ENCODE results near the gene TSPEAR.

Gene TSPEAR

GRCh38 chr21:44530221-44530902 lies 181.0 kb downstream of the TSPEAR start:
- CTCF ChIA-PET: no interaction called here
- POLR2A ChIA-PET: no interaction called here
- TF ChIP-seq FOXM1 (IDR thresholded peaks at IDR 0.05; ENCODE audit: borderline replicate concordance) (no peak), SP1 (IDR thresholded peaks at IDR 0.05) (no peak), ZNF384 (IDR thresholded peaks at IDR 0.05) (no peak), HDGF (IDR thresholded peaks at IDR 0.05; ENCODE audit: borderline replicate concordance) (no peak), TARDBP (IDR thresholded peaks at IDR 0.05) (no peak), NFRKB (IDR thresholded peaks at IDR 0.05) (no peak), PKNOX1 (IDR thresholded peaks at IDR 0.05) (no peak), FOXK2 (IDR thresholded peaks at IDR 0.05) (no peak), SUZ12 (IDR thresholded peaks at IDR 0.05) (no peak), ELF4 (IDR thresholded peaks at IDR 0.05) (no peak), L3MBTL2 (conservative IDR thresholded peaks at IDR 0.05) (no peak), FOXA1 (IDR thresholded peaks at IDR 0.05) (no peak), BHLHE40 (IDR thresholded peaks at IDR 0.05; ENCODE audit: borderline replicate concordance) (no peak), CTBP1 (IDR thresholded peaks at IDR 0.05; ENCODE audit: borderline replicate concordance) (no peak), ARNT (IDR thresholded peaks at IDR 0.05) (no peak), LEF1 (IDR thresholded peaks at IDR 0.05; ENCODE audit: borderline replicate concordance) (no peak)
- DNase-seq (ENCODE audit: extremely low spot score): no peak

GRCh38 chr21:44529503-44530125 lies 181.8 kb downstream of the TSPEAR start:
- TF ChIP-seq FOXK2 (IDR thresholded peaks at IDR 0.05) (no peak), CTBP1 (IDR thresholded peaks at IDR 0.05; ENCODE audit: borderline replicate concordance) (no peak), ELF4 (IDR thresholded peaks at IDR 0.05) (no peak), FOXM1 (IDR thresholded peaks at IDR 0.05; ENCODE audit: borderline replicate concordance) (no peak), SUZ12 (IDR thresholded peaks at IDR 0.05) (no peak), L3MBTL2 (conservative IDR thresholded peaks at IDR 0.05) (no peak), TARDBP (IDR thresholded peaks at IDR 0.05) (no peak), LEF1 (IDR thresholded peaks at IDR 0.05; ENCODE audit: borderline replicate concordance) (no peak), ZNF384 (IDR thresholded peaks at IDR 0.05) (no peak), NFRKB (IDR thresholded peaks at IDR 0.05) (no peak)
- POLR2A ChIA-PET: no interaction called here
- DNase-seq (ENCODE audit: extremely low spot score): no peak
- CTCF ChIA-PET: interaction anchor here (0.7 kb wide), 1 partner anchor 180 kb away, joined by 3 read pairs; no protein-coding TSS in a partner anchor

- ChIA-PET CTCF (interaction anchor here (0.7 kb wide), 1 partner anchor 181 kb away, joined by 3 read pairs; no protein-coding TSS in a partner anchor), POLR2A (no interaction called here)
- DNase-seq (ENCODE audit: extremely low spot score): no peak
- no peak for TF ChIP-seq CTBP1 (IDR thresholded peaks at IDR 0.05; ENCODE audit: borderline replicate concordance)
Measured at GRCh38 chr21:44529011-44529421, 182.4 kb downstream of the TSPEAR start.

- ChIA-PET CTCF (no interaction called here), POLR2A (no interaction called here)
- DNase-seq (ENCODE audit: extremely low spot score): no peak
- TF ChIP-seq L3MBTL2 (conservative IDR thresholded peaks at IDR 0.05) (no peak), CTBP1 (IDR thresholded peaks at IDR 0.05; ENCODE audit: borderline replicate concordance) (no peak), ZNF384 (IDR thresholded peaks at IDR 0.05) (no peak)
Measured at GRCh38 chr21:44528634-44528995, 182.8 kb downstream of the TSPEAR start.

- POLR2A ChIA-PET: no interaction called here
- CTCF ChIA-PET: no interaction called here
- TF ChIP-seq NFRKB (IDR thresholded peaks at IDR 0.05) (no peak), FOXM1 (IDR thresholded peaks at IDR 0.05; ENCODE audit: borderline replicate concordance) (no peak), SP1 (IDR thresholded peaks at IDR 0.05) (no peak), LEF1 (IDR thresholded peaks at IDR 0.05; ENCODE audit: borderline replicate concordance) (no peak), TARDBP (IDR thresholded peaks at IDR 0.05) (no peak), ELF4 (IDR thresholded peaks at IDR 0.05) (no peak), ZNF384 (IDR thresholded peaks at IDR 0.05) (no peak), FOXK2 (IDR thresholded peaks at IDR 0.05) (no peak), CTBP1 (IDR thresholded peaks at IDR 0.05; ENCODE audit: borderline replicate concordance) (no peak), FOXA1 (IDR thresholded peaks at IDR 0.05) (no peak)
- DNase-seq (ENCODE audit: extremely low spot score): no peak
Measured at GRCh38 chr21:44527983-44528633, 183.3 kb downstream of the TSPEAR start.

- DNase-seq (ENCODE audit: extremely low spot score): no peak
- ChIA-PET POLR2A (no interaction called here), CTCF (no interaction called here)
- TF ChIP-seq CTBP1 (IDR thresholded peaks at IDR 0.05; ENCODE audit: borderline replicate concordance): no peak
- TF ChIP-seq PKNOX1 (IDR thresholded peaks at IDR 0.05): no peak
- TF ChIP-seq ELF4 (IDR thresholded peaks at IDR 0.05): no peak
Measured at GRCh38 chr21:44527156-44527982, 184.0 kb downstream of the TSPEAR start.

Measured in HEK293T (cell line).